HG03095 (cell line): ENCODE results near the gene CST11.

Experiments
- ATAC-seq: cut with Tn5 transposase; IDR thresholded peaks from one replicate; pipeline ENCODE4 v1.9.1; 2021; ENCODE audit warnings: moderate library complexity; ENCODE audit not compliant: unreplicated experiment

The CST11 gene

DNA sequence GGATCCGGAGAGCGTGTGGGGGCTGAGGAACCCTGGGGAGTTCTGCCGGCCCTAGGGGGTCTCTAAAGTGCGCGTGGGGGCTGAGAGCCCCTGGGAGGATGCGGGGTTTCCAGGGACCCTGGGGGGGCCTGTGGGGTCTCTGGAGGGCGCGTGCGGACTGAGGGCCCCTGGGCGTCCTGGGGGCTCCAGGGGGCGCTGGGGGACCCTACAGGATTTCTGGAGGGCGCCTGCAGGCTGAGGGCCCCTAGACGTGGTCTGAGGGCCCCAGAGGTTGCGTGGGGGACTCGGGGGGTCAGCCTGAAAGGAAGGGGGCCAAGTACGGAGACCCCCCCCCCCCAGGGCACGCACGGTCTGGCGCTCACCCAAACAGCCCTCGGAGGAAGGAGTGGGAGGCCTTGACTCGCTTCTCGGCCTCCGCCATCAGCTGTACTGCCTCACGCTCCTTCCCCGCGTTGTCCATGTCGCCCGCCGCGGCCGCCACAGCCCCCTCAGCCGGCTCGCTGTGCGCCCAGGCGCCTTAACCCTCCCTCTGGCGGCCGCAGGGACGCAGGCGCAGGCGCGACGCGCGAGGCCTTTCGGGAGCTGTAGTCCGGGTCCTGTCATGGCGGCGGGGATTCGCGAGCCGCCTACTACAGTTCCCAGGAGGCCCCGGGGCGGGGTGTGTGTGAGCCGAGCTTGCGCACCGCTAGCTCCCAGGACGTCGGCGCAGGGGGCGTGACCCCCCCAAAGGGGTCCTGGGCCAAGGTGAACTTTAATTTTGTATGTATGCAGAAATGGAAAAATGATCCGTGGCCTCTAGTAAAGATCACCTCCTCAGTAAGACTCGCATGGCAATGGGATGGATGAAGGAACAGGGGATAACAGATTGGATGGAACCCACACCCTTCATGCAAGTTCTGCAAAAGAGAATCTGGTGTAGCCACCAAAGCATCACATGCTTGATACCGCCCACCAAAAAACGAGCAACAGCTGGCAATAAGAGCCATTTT lies 31.4 kb downstream of the CST11 start, which contains the start of gene NAPB:
Gene NAPB (minus strand): TSS at position 546 of the 989 bp plus-strand sequence. CDS start 86 bp downstream, at position 460.
- ATAC-seq, result peak; percentile 97

GRCh38 chr20:23419995-23420901 lies 32.4 kb downstream of the CST11 start:
- peak; percentile 43 for ATAC-seq

DNA sequence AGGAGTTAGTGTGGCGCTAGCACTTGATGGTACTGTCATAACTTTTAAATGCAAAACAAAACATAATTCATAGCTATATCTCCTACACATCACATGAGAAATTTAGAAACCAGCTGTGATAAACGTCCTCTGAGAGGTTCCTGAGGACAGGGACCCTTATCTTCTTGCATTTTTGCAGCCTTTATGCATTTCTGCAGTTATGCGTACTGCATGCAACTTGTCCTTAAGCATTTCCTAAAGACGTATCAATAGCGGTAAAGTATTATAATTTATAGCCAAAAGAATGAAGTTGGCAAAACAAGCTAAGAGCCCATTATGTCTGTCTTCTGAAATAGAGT lies 33.0 kb downstream of the CST11 start:
- no peak for ATAC-seq

- ATAC-seq, result no peak
Measured at GRCh38 chr20:23417861-23418260, 34.8 kb downstream of the CST11 start.

DNA sequence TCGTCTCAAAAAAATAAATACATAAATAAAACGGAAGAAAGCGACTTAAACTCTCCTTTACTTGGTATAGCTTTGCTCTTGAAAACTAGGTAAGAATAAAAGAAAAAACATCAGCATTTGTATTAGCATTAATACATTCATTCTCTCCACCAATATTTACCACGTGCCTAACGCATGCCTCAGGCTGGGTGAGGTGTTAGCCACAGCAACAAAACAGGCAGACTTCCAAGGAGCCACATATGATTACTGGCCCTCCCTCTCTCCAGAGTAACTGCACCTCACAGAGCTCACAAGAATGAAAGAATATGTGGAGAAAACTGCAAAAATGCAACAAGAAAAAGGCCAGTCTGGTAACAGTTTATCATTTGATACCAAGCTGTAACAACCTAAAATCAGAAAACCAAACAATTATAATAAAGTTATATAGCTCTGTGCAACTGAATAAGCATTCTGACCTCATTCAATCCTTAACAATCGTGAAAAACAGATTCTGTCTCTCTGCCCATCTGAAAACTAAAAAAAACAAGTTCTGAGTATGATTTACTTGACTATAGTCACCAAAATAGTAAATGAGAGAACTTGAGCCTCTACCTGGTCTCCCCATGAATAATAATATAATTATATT lies 36.6 kb downstream of the CST11 start:
- ATAC-seq, result no peak

- no peak for ATAC-seq
Measured at GRCh38 chr20:23415555-23415954, 37.1 kb downstream of the CST11 start.

GRCh38 chr20:23414526-23415188 lies 38.0 kb downstream of the CST11 start:
- ATAC-seq, result no peak

- no peak for ATAC-seq
Measured at GRCh38 chr20:23413862-23414422, 38.7 kb downstream of the CST11 start.

DNA sequence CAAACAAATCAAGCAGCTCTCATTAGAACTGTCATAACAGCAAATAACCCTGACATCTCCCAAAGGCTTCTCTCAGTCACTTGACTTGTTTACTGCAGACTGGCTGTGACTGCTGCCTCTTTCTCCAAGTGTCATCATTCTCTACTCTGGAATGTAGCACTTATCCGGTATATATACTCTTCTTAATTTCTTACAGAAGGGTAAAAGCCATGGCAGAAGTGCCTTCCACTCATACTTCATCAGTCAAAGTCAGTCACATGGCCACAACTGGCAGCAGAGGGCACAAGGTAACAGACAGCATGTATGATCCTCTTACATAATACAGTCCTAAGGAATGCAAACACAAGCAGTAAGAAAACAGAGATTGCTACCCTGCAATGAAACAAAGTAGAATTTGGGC lies 40.6 kb downstream of the CST11 start:
- ATAC-seq, result no peak

- no peak for ATAC-seq
Measured at GRCh38 chr20:23410916-23411695, 41.6 kb downstream of the CST11 start.

DNA sequence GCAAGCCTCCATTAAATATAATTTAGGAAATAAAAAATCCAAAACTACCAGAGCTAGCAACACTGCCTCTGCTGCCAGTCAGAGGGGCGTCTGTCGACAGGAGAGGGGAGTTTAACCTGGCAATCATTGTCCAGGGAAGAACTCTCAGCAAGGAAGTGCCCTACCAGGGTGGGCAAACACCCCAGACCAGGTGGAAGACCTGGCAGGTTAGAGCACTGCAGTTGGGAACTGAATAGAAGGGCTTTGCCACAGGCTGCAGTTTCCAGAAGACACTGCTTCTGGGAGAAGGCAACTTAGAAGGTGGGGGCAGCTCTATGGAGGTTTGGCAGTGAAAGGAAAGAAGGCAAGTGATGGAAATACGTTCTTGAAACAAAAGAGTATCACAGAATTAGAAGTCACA lies 42.9 kb downstream of the CST11 start:
- no peak for ATAC-seq

- ATAC-seq, result no peak
Measured at GRCh38 chr20:23408957-23409356, 43.7 kb downstream of the CST11 start.

- peak; percentile 78 for ATAC-seq
Measured at GRCh38 chr20:23407781-23408464, 44.8 kb downstream of the CST11 start.

DNA sequence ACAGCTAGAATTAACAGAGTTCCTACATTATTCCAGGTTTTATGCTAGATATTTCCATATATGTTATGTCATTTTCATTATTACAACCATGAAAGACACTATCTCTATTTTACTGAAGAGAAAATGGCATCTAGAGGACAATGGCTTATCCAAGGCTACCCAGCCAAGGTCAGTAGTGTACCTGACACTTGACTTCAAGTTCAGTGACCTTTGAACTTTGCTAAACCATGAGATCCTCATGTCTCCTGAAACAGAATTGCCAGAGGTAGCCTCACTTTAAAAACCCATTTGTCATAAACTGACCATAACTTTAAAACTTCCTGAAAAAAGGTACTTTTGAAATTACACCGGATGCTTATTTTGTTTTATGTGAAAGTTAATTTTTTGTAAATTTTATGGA lies 45.8 kb downstream of the CST11 start:
- no peak for ATAC-seq

- no peak for ATAC-seq
Measured at GRCh38 chr20:23404196-23404595, 48.5 kb downstream of the CST11 start.

DNA sequence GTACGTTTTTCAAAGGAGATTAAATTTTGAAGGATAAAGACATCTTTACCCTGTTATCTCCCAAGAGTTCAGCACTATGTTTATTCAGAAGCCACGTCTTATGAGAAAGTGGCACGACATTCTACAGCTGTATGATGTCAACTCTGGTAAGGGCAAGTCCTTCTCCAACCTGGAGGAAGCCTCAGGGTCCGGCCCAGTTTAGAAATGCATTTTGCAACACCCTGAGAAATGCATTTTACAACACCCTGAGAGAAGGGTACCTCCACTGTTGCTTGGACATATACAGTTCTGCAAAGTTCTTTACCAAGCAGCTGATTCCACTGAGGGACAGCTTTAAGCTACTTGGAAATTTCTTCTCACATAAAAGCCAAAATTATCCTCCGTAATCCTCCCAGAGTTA lies 48.9 kb downstream of the CST11 start:
- ATAC-seq, result no peak

- ATAC-seq, result no peak
Measured at GRCh38 chr20:23401051-23401450, 51.6 kb downstream of the CST11 start.
